ENCODE results near the gene NSMF.

NSMF gene

GRCh38 chr9:137441289-137441934 is 17.7 kb downstream of the NSMF start, which contains the start of gene ENTPD8 (continued):
- no peak for TF ChIP-seq ZNF624 (tag by site-specific recombination; IDR thresholded peaks at IDR 0.05)
- TF ChIP-seq ZNF26 (tag by site-specific recombination; IDR thresholded peaks at IDR 0.05): no peak
- TF ChIP-seq, protein P1, sequence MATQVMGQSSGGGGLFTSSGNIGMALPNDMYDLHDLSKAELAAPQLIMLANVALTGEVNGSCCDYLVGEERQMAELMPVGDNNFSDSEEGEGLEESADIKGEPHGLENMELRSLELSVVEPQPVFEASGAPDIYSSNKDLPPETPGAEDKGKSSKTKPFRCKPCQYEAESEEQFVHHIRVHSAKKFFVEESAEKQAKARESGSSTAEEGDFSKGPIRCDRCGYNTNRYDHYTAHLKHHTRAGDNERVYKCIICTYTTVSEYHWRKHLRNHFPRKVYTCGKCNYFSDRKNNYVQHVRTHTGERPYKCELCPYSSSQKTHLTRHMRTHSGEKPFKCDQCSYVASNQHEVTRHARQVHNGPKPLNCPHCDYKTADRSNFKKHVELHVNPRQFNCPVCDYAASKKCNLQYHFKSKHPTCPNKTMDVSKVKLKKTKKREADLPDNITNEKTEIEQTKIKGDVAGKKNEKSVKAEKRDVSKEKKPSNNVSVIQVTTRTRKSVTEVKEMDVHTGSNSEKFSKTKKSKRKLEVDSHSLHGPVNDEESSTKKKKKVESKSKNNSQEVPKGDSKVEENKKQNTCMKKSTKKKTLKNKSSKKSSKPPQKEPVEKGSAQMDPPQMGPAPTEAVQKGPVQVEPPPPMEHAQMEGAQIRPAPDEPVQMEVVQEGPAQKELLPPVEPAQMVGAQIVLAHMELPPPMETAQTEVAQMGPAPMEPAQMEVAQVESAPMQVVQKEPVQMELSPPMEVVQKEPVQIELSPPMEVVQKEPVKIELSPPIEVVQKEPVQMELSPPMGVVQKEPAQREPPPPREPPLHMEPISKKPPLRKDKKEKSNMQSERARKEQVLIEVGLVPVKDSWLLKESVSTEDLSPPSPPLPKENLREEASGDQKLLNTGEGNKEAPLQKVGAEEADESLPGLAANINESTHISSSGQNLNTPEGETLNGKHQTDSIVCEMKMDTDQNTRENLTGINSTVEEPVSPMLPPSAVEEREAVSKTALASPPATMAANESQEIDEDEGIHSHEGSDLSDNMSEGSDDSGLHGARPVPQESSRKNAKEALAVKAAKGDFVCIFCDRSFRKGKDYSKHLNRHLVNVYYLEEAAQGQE (tag by site-specific recombination; IDR thresholded peaks at IDR 0.05): no peak
- TF ChIP-seq, protein P2, sequence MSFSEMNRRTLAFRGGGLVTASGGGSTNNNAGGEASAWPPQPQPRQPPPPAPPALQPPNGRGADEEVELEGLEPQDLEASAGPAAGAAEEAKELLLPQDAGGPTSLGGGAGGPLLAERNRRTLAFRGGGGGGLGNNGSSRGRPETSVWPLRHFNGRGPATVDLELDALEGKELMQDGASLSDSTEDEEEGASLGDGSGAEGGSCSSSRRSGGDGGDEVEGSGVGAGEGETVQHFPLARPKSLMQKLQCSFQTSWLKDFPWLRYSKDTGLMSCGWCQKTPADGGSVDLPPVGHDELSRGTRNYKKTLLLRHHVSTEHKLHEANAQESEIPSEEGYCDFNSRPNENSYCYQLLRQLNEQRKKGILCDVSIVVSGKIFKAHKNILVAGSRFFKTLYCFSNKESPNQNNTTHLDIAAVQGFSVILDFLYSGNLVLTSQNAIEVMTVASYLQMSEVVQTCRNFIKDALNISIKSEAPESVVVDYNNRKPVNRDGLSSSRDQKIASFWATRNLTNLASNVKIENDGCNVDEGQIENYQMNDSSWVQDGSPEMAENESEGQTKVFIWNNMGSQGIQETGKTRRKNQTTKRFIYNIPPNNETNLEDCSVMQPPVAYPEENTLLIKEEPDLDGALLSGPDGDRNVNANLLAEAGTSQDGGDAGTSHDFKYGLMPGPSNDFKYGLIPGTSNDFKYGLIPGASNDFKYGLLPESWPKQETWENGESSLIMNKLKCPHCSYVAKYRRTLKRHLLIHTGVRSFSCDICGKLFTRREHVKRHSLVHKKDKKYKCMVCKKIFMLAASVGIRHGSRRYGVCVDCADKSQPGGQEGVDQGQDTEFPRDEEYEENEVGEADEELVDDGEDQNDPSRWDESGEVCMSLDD (tag by site-specific recombination; IDR thresholded peaks at IDR 0.05): peak; percentile 80
- TF ChIP-seq OSR2 (tag by site-specific recombination; IDR thresholded peaks at IDR 0.05): no peak
- TF ChIP-seq ZNF701 (tag by site-specific recombination; IDR thresholded peaks at IDR 0.05): no peak
- TF ChIP-seq ZNF768 (tag by site-specific recombination; IDR thresholded peaks at IDR 0.05): no peak
- peak; percentile 67 for TF ChIP-seq HIC1 (tag by site-specific recombination; IDR thresholded peaks at IDR 0.05)
- TF ChIP-seq, protein P3, sequence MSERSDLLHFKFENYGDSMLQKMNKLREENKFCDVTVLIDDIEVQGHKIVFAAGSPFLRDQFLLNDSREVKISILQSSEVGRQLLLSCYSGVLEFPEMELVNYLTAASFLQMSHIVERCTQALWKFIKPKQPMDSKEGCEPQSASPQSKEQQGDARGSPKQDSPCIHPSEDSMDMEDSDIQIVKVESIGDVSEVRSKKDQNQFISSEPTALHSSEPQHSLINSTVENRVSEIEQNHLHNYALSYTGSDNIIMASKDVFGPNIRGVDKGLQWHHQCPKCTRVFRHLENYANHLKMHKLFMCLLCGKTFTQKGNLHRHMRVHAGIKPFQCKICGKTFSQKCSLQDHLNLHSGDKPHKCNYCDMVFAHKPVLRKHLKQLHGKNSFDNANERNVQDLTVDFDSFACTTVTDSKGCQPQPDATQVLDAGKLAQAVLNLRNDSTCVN (tag by site-specific recombination; optimal IDR thresholded peaks at IDR 0.05): peak; percentile 38
- peak; percentile 89 for TF ChIP-seq EGR2 (tag by site-specific recombination; IDR thresholded peaks at IDR 0.05; ENCODE audit: low read depth)
- no peak for TF ChIP-seq GLI4 (tag by site-specific recombination; IDR thresholded peaks at IDR 0.05)
- TF ChIP-seq BCL11A (tag by site-specific recombination; IDR thresholded peaks at IDR 0.05; ENCODE audit: low read depth): 0 out of 2 replicates have a peak, but pooled peaks have one; percentile 30
- no peak for TF ChIP-seq SCRT2 (tag by site-specific recombination; IDR thresholded peaks at IDR 0.05)
- TF ChIP-seq ELK4 (IDR thresholded peaks at IDR 0.05; ENCODE audit: borderline replicate concordance, low read depth, low read length): no peak
- no peak for TF ChIP-seq ZNF404 (tag by site-specific recombination; IDR thresholded peaks at IDR 0.05)
- no peak for TF ChIP-seq GLI2 (tag by site-specific recombination; IDR thresholded peaks at IDR 0.05; ENCODE audit: borderline replicate concordance, low read depth)
- TF ChIP-seq, protein P4, sequence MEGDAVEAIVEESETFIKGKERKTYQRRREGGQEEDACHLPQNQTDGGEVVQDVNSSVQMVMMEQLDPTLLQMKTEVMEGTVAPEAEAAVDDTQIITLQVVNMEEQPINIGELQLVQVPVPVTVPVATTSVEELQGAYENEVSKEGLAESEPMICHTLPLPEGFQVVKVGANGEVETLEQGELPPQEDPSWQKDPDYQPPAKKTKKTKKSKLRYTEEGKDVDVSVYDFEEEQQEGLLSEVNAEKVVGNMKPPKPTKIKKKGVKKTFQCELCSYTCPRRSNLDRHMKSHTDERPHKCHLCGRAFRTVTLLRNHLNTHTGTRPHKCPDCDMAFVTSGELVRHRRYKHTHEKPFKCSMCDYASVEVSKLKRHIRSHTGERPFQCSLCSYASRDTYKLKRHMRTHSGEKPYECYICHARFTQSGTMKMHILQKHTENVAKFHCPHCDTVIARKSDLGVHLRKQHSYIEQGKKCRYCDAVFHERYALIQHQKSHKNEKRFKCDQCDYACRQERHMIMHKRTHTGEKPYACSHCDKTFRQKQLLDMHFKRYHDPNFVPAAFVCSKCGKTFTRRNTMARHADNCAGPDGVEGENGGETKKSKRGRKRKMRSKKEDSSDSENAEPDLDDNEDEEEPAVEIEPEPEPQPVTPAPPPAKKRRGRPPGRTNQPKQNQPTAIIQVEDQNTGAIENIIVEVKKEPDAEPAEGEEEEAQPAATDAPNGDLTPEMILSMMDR (tag by site-specific recombination; IDR thresholded peaks at IDR 0.05): no peak

Data from HEK293 (cell line).